CD4-positive, CD25-positive, alpha-beta regulatory T cell (primary cell): ENCODE results near the gene IDH3B. TPM values are rescaled to one million over a fixed set of nuclear protein-coding genes. Genes with fewer than 3 reads are reported as not detected.
"Not testable (repeated sequence)": the region's sequence is repeated elsewhere in the genome, so short reads cannot be mapped to it uniquely, and the experiment has no call there.

Experiments used
- ATAC-seq, 2 donors: fragments of 150-1000 bp; cut with Tn5 transposase; one replicate each; pipeline ENCODE4 v1.10.0; 2021; ENCODE audit warnings: low read depth in 2 of 2, moderate number of reproducible peaks in 2 of 2, moderate library complexity in 1 of 2
- DNase-seq, 3 donors: peaks; one replicate each; pipeline versions ENCODE4 v3.0.0 to v3.0.0-alpha.2; 2012 to 2022; ENCODE audit warnings: mixed read lengths in 1 of 3
- H3K27ac ChIP-seq: one replicate; pipeline ENCODE4 v1.7.0; 2013; ENCODE audit warnings: mild to moderate bottlenecking, low read length; ENCODE audit not compliant: insufficient read depth, poor library complexity, severe bottlenecking
- H3K27me3 ChIP-seq: one replicate; pipeline ENCODE4 v1.7.0; 2013; ENCODE audit warnings: low read length; ENCODE audit not compliant: control insufficient read depth, insufficient read depth
- H3K36me3 ChIP-seq: one replicate; pipeline ENCODE4 v1.7.0; 2013; ENCODE audit warnings: mild to moderate bottlenecking, low read length, moderate library complexity; ENCODE audit not compliant: control insufficient read depth, insufficient read depth
- H3K4me1 ChIP-seq: 2 replicates; pipeline ENCODE4 v1.7.0; 2013; ENCODE audit warnings: mild to moderate bottlenecking, low read length; ENCODE audit not compliant: insufficient read depth, control insufficient read depth, poor library complexity, severe bottlenecking
- H3K4me3 ChIP-seq: one replicate; pipeline ENCODE4 v1.7.0; 2013; ENCODE audit warnings: low read depth, mild to moderate bottlenecking, low read length, moderate library complexity
- H3K9me3 ChIP-seq, 2 experiments: 1 replicate in 1 of 2; 2 replicates in 1 of 2; pipeline ENCODE4 v1.7.0; 2013; ENCODE audit warnings: low read length in 2 of 2, mild to moderate bottlenecking in 1 of 2, moderate library complexity in 1 of 2; ENCODE audit not compliant: control insufficient read depth in 2 of 2
- H3K27ac Mint-ChIP-seq, 3 donors: one replicate each; pipeline ENCODE4 v1.8.0; 2020 to 2022; ENCODE audit warnings: mild to moderate bottlenecking in 3 of 3, mixed read lengths in 3 of 3, moderate library complexity in 2 of 3
- H3K27me3 Mint-ChIP-seq: one replicate; pipeline ENCODE4 v1.8.0; 2022; ENCODE audit warnings: mild to moderate bottlenecking, mixed read lengths
- H3K36me3 Mint-ChIP-seq: one replicate; pipeline ENCODE4 v1.8.0; 2020; ENCODE audit warnings: mixed read lengths
- H3K4me1 Mint-ChIP-seq, 4 donors: one replicate each; pipeline ENCODE4 v1.8.0; 2020 to 2022; ENCODE audit warnings: mixed read lengths in 4 of 4, mild to moderate bottlenecking in 1 of 4
- H3K4me3 Mint-ChIP-seq, 4 donors: one replicate each; pipeline ENCODE4 v1.8.0; 2020 to 2022; ENCODE audit warnings: mild to moderate bottlenecking in 4 of 4, mixed read lengths in 4 of 4, moderate library complexity in 3 of 4
- H3K9me3 Mint-ChIP-seq, 7 donors: one replicate each; pipeline ENCODE4 v1.8.0; 2020 to 2022; ENCODE audit warnings: mixed read lengths in 7 of 7, mild to moderate bottlenecking in 3 of 7, moderate library complexity in 2 of 7
- polyA plus RNA-seq, 4 donors: library from polyadenylated mRNA; unstranded; fragments of 300-500 nt; fragmentation: Illumina TruSeq; gene quantifications; one replicate each; pipeline ENCODE4 v1.2.3, GENCODE V29; 2021
- total RNA-seq: library from RNA; stranded (reverse); gene quantifications from one replicate; pipeline ENCODE4 v1.2.3, GENCODE V29; 2022

Gene IDH3B
- total and polyA plus RNA-seq, 5 donors from 2014 or later: 106 to 117 (median 111) TPM

- ATAC-seq (no peak), DNase-seq (no peak)
- peaks cover 61% of the 10 kb centered on the region for H3K27me3 Mint-ChIP-seq
- Histone ChIP-seq H3K4me3 (no peak overlapping the region), H3K36me3 (no peaks in the 10 kb centered on the region), H3K4me1 (peaks cover 15% of the 10 kb centered on the region), H3K9me3 (no peaks in the 10 kb centered on the region), H3K27me3 (peaks cover 12% of the 10 kb centered on the region), H3K27ac (no peak overlapping the region)
- no peaks in the 10 kb centered on the region for H3K36me3 Mint-ChIP-seq
- H3K9me3 Mint-ChIP-seq: no peaks in the 10 kb centered on the region
- peak overlapping the region in 1 of 4 donors; percentile 42 for H3K4me3 Mint-ChIP-seq
- H3K27ac Mint-ChIP-seq: peak overlapping the region in 1 of 3 donors; percentile 41
- H3K4me1 Mint-ChIP-seq: peaks cover 0 to 30% (median 20%) of the 10 kb centered on the region in 4 donors
Observed at GRCh38 chr20:2687514-2687913, 23.5 kb upstream of the IDH3B start.

GRCh38 chr20:2684817-2685216 lies 20.8 kb upstream of the IDH3B start:
- not testable (repeated sequence) for H3K9me3 ChIP-seq, H3K27ac Mint-ChIP-seq, H3K4me3 Mint-ChIP-seq, H3K4me1 ChIP-seq, H3K9me3 Mint-ChIP-seq, H3K36me3 Mint-ChIP-seq, H3K4me3 ChIP-seq, H3K27me3 ChIP-seq, H3K36me3 ChIP-seq, DNase-seq, ATAC-seq, H3K27ac ChIP-seq
- H3K4me1 Mint-ChIP-seq: peaks cover 0 to 14% (median 9%) of the 10 kb centered on the region in 4 donors
- peaks cover 58% of the 10 kb centered on the region for H3K27me3 Mint-ChIP-seq

DNA sequence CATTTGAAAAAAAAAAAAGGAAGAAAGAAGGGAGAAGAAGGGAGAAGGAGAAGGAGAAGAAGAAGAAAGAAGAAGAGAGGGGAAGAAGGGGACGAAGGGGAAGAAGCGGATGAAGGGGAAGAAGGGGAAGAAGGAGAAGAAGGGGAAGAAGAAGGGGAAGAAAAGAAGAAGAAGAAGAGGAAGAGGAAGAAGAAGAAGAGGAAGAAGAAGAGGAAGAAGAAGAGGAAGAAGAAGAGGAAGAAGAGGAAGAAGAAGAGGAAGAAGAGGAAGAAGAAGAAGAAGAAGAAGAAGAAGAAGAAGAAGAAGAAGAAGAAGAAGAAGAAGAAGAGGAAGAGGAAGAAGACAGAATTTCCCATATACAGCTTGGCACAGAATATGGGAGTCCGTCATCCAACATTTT lies 18.0 kb upstream of the IDH3B start:
- H3K27me3 ChIP-seq, H3K36me3 ChIP-seq, H3K4me3 ChIP-seq, ATAC-seq, DNase-seq, H3K36me3 Mint-ChIP-seq, H3K4me1 ChIP-seq, H3K9me3 Mint-ChIP-seq, H3K27ac Mint-ChIP-seq, H3K4me1 Mint-ChIP-seq, H3K4me3 Mint-ChIP-seq, H3K27ac ChIP-seq, H3K9me3 ChIP-seq: not testable (repeated sequence)
- peaks cover 42% of the 10 kb centered on the region for H3K27me3 Mint-ChIP-seq

- Mint-ChIP-seq H3K36me3 (no peaks in the 10 kb centered on the region), H3K4me3 (no peak overlapping the region), H3K9me3 (peaks cover 0 to 3% (median 0%) of the 10 kb centered on the region in 7 donors), H3K27me3 (peaks cover 30% of the 10 kb centered on the region), H3K4me1 (no peaks in the 10 kb centered on the region), H3K27ac (no peak overlapping the region)
- Histone ChIP-seq H3K4me1 (no peaks in the 10 kb centered on the region), H3K27me3 (peaks cover 4% of the 10 kb centered on the region), H3K36me3 (no peaks in the 10 kb centered on the region), H3K27ac (no peak overlapping the region), H3K4me3 (no peak overlapping the region), H3K9me3 (no peaks in the 10 kb centered on the region)
- DNase-seq (no peak), ATAC-seq (no peak)
Observed at GRCh38 chr20:2680046-2680445, 16.0 kb upstream of the IDH3B start.

DNA sequence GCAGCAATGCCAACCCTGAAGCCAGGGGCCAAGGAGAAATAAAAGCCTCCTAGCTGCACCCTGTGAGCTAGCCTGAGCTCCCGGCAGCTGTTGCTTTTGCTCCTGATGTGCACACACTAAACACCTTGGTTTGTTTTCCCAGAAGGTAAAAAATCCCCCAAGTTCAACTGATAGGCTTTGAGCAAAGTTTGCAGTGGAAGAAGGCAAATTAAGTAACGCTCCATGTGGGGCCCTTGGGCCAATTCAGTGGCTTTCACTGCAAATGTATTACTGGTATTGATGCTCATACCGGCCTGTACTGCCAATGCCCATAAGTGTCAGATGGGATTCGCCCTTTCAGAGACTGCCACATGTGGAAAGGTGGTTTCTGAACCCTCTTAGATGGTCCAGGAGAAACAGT lies 9.4 kb upstream of the IDH3B start:
- peaks cover 4% of the 10 kb centered on the region for H3K27me3 ChIP-seq
- Mint-ChIP-seq H3K27me3 (peaks cover 12% of the 10 kb centered on the region), H3K4me1 (no peaks in the 10 kb centered on the region), H3K9me3 (no peaks in the 10 kb centered on the region), H3K4me3 (no peak overlapping the region), H3K27ac (no peak overlapping the region), H3K36me3 (no peaks in the 10 kb centered on the region)
- ATAC-seq: no peak
- no peaks in the 10 kb centered on the region for H3K36me3 ChIP-seq
- DNase-seq: no peak
- no peak overlapping the region for H3K27ac ChIP-seq
- no peaks in the 10 kb centered on the region for H3K9me3 ChIP-seq
- H3K4me3 ChIP-seq: no peak overlapping the region
- H3K4me1 ChIP-seq: no peaks in the 10 kb centered on the region

GRCh38 chr20:2672446-2672845 lies 8.4 kb upstream of the IDH3B start:
- DNase-seq: no peak
- no peak overlapping the region for H3K4me3 ChIP-seq
- H3K27ac ChIP-seq: no peak overlapping the region
- peaks cover 5% of the 10 kb centered on the region for H3K27me3 ChIP-seq
- H3K9me3 ChIP-seq: no peaks in the 10 kb centered on the region
- no peaks in the 10 kb centered on the region for H3K36me3 ChIP-seq
- no peak for ATAC-seq
- H3K36me3 Mint-ChIP-seq: no peaks in the 10 kb centered on the region
- H3K9me3 Mint-ChIP-seq: no peaks in the 10 kb centered on the region
- peaks cover 12% of the 10 kb centered on the region for H3K27me3 Mint-ChIP-seq
- no peak overlapping the region for H3K27ac Mint-ChIP-seq
- no peaks in the 10 kb centered on the region for H3K4me1 Mint-ChIP-seq
- no peak overlapping the region for H3K4me3 Mint-ChIP-seq
- H3K4me1 ChIP-seq: no peaks in the 10 kb centered on the region

- Mint-ChIP-seq H3K36me3 (no peaks in the 10 kb centered on the region), H3K27me3 (peaks cover 12% of the 10 kb centered on the region), H3K9me3 (no peaks in the 10 kb centered on the region), H3K4me3 (no peak overlapping the region), H3K4me1 (no peaks in the 10 kb centered on the region), H3K27ac (no peak overlapping the region)
- Histone ChIP-seq H3K4me3 (no peak overlapping the region), H3K36me3 (no peaks in the 10 kb centered on the region), H3K27me3 (peaks cover 5% of the 10 kb centered on the region), H3K27ac (no peak overlapping the region), H3K9me3 (no peaks in the 10 kb centered on the region), H3K4me1 (no peaks in the 10 kb centered on the region)
- DNase-seq (no peak), ATAC-seq (no peak)
Observed at GRCh38 chr20:2671977-2672376, 8.0 kb upstream of the IDH3B start.

DNA sequence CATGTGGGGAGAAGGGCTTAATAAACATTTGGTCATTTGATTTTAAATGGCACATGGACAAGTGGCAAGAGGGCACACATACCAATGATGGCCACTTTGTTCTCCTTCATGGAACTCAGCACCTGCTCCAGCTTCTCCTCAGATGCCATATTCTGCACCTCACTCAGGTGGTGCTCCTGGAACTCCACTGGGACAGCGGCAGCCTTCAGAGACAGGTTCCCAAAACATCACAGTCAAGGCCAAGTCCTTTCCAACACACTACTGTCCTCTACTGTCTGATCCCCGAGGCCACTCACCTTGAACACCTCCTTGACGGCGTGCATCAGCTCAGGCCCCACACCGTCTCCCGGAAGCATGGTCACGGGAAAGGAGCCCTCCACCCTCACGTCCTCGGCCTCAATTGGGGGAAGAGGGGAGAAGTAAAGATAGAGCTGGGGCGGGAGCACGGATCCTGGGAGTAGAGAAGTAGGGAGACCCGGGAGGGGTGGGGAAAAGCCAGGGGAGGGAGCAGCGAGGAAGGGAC lies 591 bp downstream of the IDH3B start:
- H3K4me1 Mint-ChIP-seq: peaks cover 11 to 32% (median 19%) of the 10 kb centered on the region in 4 donors
- H3K27me3 Mint-ChIP-seq: peaks cover 7% of the 10 kb centered on the region
- peaks cover 1% of the 10 kb centered on the region for H3K27me3 ChIP-seq
- H3K9me3 Mint-ChIP-seq: peaks cover 0 to 2% (median 0%) of the 10 kb centered on the region in 7 donors
- H3K4me1 ChIP-seq: peaks cover 18% of the 10 kb centered on the region
- peaks cover 40% of the 10 kb centered on the region for H3K36me3 Mint-ChIP-seq
- peak overlapping the region; percentile 90 to 96 (median 92) for H3K4me3 Mint-ChIP-seq
- H3K27ac Mint-ChIP-seq: peak overlapping the region; percentile 89 to 96 (median 95)
- H3K27ac ChIP-seq: peak overlapping the region; percentile 90
- ATAC-seq (no peak), DNase-seq (no peak)
- peaks cover 39% of the 10 kb centered on the region for H3K36me3 ChIP-seq
- H3K9me3 ChIP-seq: no peaks in the 10 kb centered on the region
- H3K4me3 ChIP-seq: peak overlapping the region; percentile 95
